ENCODE results near the gene KCND2.

GRCh38 chr7:120760851-120761250 lies 487.9 kb downstream of the KCND2 start:
- no peak for TF ChIP-seq CTCF (IDR thresholded peaks at IDR 0.05; ENCODE audit: low read depth, low read length, poor library complexity, severe bottlenecking)
- TF ChIP-seq EZH2phosphoT487 (IDR thresholded peaks at IDR 0.05; ENCODE audit: borderline replicate concordance, low read length): no peak

All from DOHH2 (cell line).